22Rv1 (cell line): ENCODE results near the gene PPM1K.

Experiments used
- H3K27ac ChIP-seq: fragments of 450-650 bp; 2 replicates; pipeline ENCODE4 v1.5.1; 2017
- CTCF ChIP-seq: fragments of 450-650 bp; IDR thresholded peaks from 2 replicates; pipeline ENCODE4 v1.5.1; 2017; ENCODE audit warnings: mild to moderate bottlenecking
- ZFX ChIP-seq: fragments of 450-650 bp; IDR thresholded peaks from 2 replicates; pipeline ENCODE4 v1.6.1; 2017; ENCODE audit warnings: antibody characterized with exemption, borderline replicate concordance

PPM1K gene

GRCh38 chr4:88276952-88277710, 7.2 kb downstream of the PPM1K start:
- H3K27ac ChIP-seq = no peak overlapping the region

GRCh38 chr4:88275949-88276515, 8.3 kb downstream of the PPM1K start:
- H3K27ac ChIP-seq = no peak overlapping the region
- TF ChIP-seq CTCF = no peak

More at GRCh38 chr4:88276952-88277710, 7.2 kb downstream of the PPM1K start:
- TF ChIP-seq CTCF = no peak
- no peak for TF ChIP-seq ZFX

GRCh38 chr4:88275516-88275915, 8.8 kb downstream of the PPM1K start:
- no peak overlapping the region for H3K27ac ChIP-seq
- TF ChIP-seq CTCF = no peak
- TF ChIP-seq ZFX = no peak

- TF ChIP-seq ZFX = no peak
- no peak for TF ChIP-seq CTCF
- no peak overlapping the region for H3K27ac ChIP-seq
These were observed 15.4 kb downstream of the PPM1K start for GRCh38 chr4:88268913-88269312.

- no peak for TF ChIP-seq ZFX
- H3K27ac ChIP-seq = no peak overlapping the region
These were observed 20.0 kb downstream of the PPM1K start for GRCh38 chr4:88264336-88264735.

GRCh38 chr4:88257726-88258125, 26.6 kb downstream of the PPM1K start:
- TF ChIP-seq CTCF (no peak), ZFX (no peak)
- H3K27ac ChIP-seq = no peak overlapping the region

GRCh38 chr4:88255111-88255510, 29.2 kb downstream of the PPM1K start:
- no peak overlapping the region for H3K27ac ChIP-seq
- TF ChIP-seq CTCF (no peak), ZFX (no peak)
